Lower leg skin (tissue), 4 donors: ENCODE data around the gene PTPN3. TPM values are rescaled to one million over a fixed set of nuclear protein-coding genes. Genes with fewer than 3 reads are reported as not detected.
A peak's percentile ranks its signal among the peaks of the same experiment; 100 is the strongest.

Experiments used
- DNase-seq, 2 donors: peaks; one replicate each; pipeline ENCODE4 v3.0.0-alpha.2; 2019; ENCODE audit warnings: low spot score in 2 of 2
- H3K4me3 ChIP-seq: fragments of 200-600 bp; sonication (generic); 2 replicates; pipeline ENCODE4 v1.5.1; 2017; ENCODE audit warnings: mild to moderate bottlenecking, low read depth; ENCODE audit not compliant: poor library complexity, severe bottlenecking
- CTCF ChIP-seq, 3 donors: fragments of 450-650 bp; IDR thresholded peaks; one replicate each; pipeline ENCODE4 v1.5.1; 2016; ENCODE audit warnings: antibody characterized with exemption in 3 of 3, mild to moderate bottlenecking in 3 of 3, moderate library complexity in 2 of 3
- POLR2A ChIP-seq, 2 donors: fragments of 450-650 bp; IDR thresholded peaks; one replicate each; pipeline ENCODE4 v1.6.1; 2016 to 2017; ENCODE audit warnings: antibody characterized with exemption in 2 of 2, mild to moderate bottlenecking in 1 of 2, moderate library complexity in 1 of 2
- WGBS, 2 donors: methylation state at CpG; one replicate each; pipeline ENCODE4 v1.1.5; 2018; 5-methylcytosine and 5-hydroxymethylcytosine counted together
- intact Hi-C: fragments of 100-400 bp; cut with DNase I; formaldehyde crosslinking; loops from one replicate; pipeline ENCODE4 v1.15.0; 2023; ENCODE audit warnings: low total_unique reads
- microRNA-seq, 2 donors: library from miRNA; unstranded; fragments of <30 nt; microRNA quantifications; one replicate each; pipeline ENCODE4, GENCODE V29; 2016; ENCODE audit warnings: borderline replicate concordance in 2 of 2, borderline number of aligned reads in 1 of 2
- total RNA-seq, 4 donors: library from RNA; depleted of rRNA; stranded (reverse); fragments of >200 nt; gene quantifications; one replicate each; pipeline ENCODE4 v1.1.0, GENCODE V29; 2016

The PTPN3 gene
- total RNA-seq, 4 donors from 2014 or later: 36.4 to 44.5 (median 40.7) TPM

DNA sequence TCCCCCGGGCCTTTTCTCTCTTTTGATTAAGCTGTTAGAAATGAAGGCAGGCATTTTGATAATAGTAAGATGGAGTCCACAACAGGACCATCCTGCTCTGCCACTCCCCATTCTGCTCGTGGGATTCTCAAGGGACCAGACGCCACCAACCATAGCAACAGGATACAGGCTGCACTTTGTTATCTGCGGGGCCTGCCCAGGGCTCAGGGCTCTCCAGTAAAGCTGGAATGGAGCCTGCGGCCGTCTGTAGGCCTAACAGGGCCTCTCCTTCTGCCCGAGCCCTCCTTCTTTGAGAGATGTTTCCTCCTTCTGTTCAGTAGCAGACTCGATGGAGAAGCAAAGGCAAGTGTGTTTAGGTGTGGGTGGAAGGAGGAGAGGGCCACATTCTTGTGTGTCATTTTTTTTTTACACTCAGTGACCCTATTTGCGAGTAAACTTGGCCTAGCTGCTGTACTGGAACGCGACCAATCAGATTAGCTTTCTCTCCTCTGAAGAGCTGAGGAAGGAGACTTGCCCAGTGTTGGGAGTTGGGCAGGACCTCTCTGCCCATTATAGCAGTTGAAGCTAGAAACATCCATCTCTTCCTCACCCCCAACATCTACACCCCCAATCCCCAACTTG lies 168.4 kb downstream of the PTPN3 start:
- TF ChIP-seq POLR2A (IDR thresholded peaks at IDR 0.05) (no peak), CTCF (IDR thresholded peaks at IDR 0.05) (no peak)
- intact Hi-C loops: no loop called here
- no peak overlapping the region for H3K4me3 ChIP-seq
- WGBS, 2 donors: 33 to 38% methylated on average over 11 of the region's 11 CpGs
- peak in 1 of 2 donors; percentile 78 for DNase-seq

GRCh38 chr9:109328978-109329637 lies 169.0 kb downstream of the PTPN3 start:
- peak; percentile 74 to 90 for DNase-seq
- no peak overlapping the region for H3K4me3 ChIP-seq
- intact Hi-C loops: no loop called here
- 29 to 30% methylated on average over 12 of the region's 12 CpGs for WGBS, 2 donors
- TF ChIP-seq POLR2A (IDR thresholded peaks at IDR 0.05) (no peak), CTCF (IDR thresholded peaks at IDR 0.05) (no peak)

Small RNAs within 50 kb of the gene (microRNA-seq; reads per million reads assigned to microRNA genes)
- gene MIR3927: 11.3 to 14.9 reads per million in 2 donors

Other genes with a start within 250 kb of the PTPN3 start
- 10 to 100 TPM; 15.4 to 31.6 (median 21.6) TPM for gene EPB41L4B, start 177.2 kb downstream of the PTPN3 start, total RNA-seq